Chondrocyte (in vitro differentiated cells): Measurements from ENCODE around the gene MX1. TPM values are rescaled to one million over a fixed set of nuclear protein-coding genes. Genes with fewer than 3 reads are reported as not detected.

Experiments used
- DNase-seq: peaks from one replicate; pipeline ENCODE4 v3.0.0; 2021; ENCODE audit warnings: mixed read lengths, low spot score
- H3K27ac Mint-ChIP-seq: one replicate; pipeline ENCODE4 v1.8.0; 2021; ENCODE audit warnings: mild to moderate bottlenecking, moderate library complexity, mixed read lengths; ENCODE audit not compliant: unreplicated experiment
- H3K27me3 Mint-ChIP-seq: 2 replicates; pipeline ENCODE4 v1.8.0; 2021; ENCODE audit warnings: low read depth, mixed read lengths
- H3K36me3 Mint-ChIP-seq: 2 replicates; pipeline ENCODE4 v1.8.0; 2021; ENCODE audit warnings: low read depth, mixed read lengths
- H3K4me1 Mint-ChIP-seq: 2 replicates; pipeline ENCODE4 v1.8.0; 2021; ENCODE audit warnings: low read depth, mild to moderate bottlenecking, mixed read lengths
- H3K4me3 Mint-ChIP-seq: one replicate; pipeline ENCODE4 v1.8.0; 2021; ENCODE audit warnings: mild to moderate bottlenecking, moderate library complexity, mixed read lengths; ENCODE audit not compliant: unreplicated experiment
- H3K9me3 Mint-ChIP-seq: 2 replicates; pipeline ENCODE4 v1.8.0; 2021; ENCODE audit warnings: low read depth, mixed read lengths
- total RNA-seq: library from RNA; stranded (reverse); gene quantifications from 3 replicates; pipeline ENCODE4 v1.2.1, GENCODE V29; 2021
- TF ChIP-seq, protein P1 (sequence below): fragments of 200-600 bp; sonication (generic); IDR thresholded peaks from 2 replicates; pipeline ENCODE4 v1.5.0; 2021; ENCODE audit warnings: antibody characterized with exemption, mild to moderate bottlenecking, moderate library complexity

The MX1 gene
- total RNA-seq, 1 donor from 2014 or later = 1.2 TPM

DNA sequence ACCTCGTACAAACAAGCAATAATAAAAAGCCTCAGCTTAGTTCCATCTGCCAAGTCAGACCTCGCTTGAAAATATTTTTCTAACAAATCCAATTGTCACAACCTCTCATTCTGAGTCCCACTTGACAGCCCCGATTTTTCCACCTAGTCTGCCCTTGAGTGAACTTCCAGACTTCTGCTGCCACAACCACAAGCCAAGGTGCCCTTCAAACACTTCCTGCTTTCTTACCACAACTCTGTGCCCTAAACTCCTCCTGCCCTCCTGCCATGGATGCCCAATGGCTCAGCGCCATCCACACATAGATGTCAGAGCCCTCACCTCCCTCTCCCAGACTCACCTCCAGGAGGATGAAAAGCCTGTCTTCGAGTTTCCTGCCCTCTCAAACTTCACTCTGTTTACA is 78.0 kb downstream of the MX1 start:
- no peak overlapping the region for H3K27ac Mint-ChIP-seq
- H3K4me1 Mint-ChIP-seq = peaks cover 8% of the 10 kb centered on the region

DNA sequence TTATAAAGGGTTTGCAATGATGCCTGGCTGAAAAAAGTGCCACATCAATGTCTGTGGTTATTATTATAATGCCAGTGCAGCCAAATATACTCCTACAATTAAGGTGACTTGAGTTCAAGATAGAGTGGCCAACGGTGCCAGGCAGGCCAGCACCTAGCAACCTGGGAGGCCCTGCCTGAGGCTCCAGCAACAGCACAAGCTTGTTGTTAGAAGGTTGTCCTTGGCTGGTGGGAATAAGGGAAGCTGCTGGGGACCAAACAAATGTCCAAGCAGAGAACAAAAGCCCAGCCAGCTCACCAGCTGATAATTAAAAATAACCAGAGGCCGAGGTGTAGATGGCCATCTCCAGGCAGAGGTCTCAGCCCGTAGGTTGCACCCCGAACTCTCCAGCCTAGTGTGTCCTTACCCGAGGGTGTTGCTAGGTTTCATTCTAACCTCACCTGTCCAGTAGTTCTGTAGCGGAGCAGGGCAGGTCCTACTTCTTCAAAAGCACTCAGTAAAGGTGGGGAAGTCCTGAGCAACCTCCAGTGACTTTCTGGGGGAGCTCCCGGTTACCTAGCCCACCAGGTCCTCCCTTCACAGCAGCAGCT is 80.1 kb downstream of the MX1 start:
- Mint-ChIP-seq H3K27ac (no peak overlapping the region), H3K36me3 (no peaks in the 10 kb centered on the region), H3K27me3 (peaks cover 51% of the 10 kb centered on the region), H3K9me3 (no peaks in the 10 kb centered on the region), H3K4me3 (no peak overlapping the region), H3K4me1 (peaks cover 8% of the 10 kb centered on the region)
- TF ChIP-seq, protein P1, sequence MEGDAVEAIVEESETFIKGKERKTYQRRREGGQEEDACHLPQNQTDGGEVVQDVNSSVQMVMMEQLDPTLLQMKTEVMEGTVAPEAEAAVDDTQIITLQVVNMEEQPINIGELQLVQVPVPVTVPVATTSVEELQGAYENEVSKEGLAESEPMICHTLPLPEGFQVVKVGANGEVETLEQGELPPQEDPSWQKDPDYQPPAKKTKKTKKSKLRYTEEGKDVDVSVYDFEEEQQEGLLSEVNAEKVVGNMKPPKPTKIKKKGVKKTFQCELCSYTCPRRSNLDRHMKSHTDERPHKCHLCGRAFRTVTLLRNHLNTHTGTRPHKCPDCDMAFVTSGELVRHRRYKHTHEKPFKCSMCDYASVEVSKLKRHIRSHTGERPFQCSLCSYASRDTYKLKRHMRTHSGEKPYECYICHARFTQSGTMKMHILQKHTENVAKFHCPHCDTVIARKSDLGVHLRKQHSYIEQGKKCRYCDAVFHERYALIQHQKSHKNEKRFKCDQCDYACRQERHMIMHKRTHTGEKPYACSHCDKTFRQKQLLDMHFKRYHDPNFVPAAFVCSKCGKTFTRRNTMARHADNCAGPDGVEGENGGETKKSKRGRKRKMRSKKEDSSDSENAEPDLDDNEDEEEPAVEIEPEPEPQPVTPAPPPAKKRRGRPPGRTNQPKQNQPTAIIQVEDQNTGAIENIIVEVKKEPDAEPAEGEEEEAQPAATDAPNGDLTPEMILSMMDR = no peak
- DNase-seq = no peak

More for the DNA sequence above, 78.0 kb downstream of the MX1 start:
- Mint-ChIP-seq H3K36me3 (no peaks in the 10 kb centered on the region), H3K9me3 (no peaks in the 10 kb centered on the region), H3K4me3 (no peak overlapping the region), H3K27me3 (peaks cover 54% of the 10 kb centered on the region)
- no peak for DNase-seq
- TF ChIP-seq, protein P1 = no peak

DNA sequence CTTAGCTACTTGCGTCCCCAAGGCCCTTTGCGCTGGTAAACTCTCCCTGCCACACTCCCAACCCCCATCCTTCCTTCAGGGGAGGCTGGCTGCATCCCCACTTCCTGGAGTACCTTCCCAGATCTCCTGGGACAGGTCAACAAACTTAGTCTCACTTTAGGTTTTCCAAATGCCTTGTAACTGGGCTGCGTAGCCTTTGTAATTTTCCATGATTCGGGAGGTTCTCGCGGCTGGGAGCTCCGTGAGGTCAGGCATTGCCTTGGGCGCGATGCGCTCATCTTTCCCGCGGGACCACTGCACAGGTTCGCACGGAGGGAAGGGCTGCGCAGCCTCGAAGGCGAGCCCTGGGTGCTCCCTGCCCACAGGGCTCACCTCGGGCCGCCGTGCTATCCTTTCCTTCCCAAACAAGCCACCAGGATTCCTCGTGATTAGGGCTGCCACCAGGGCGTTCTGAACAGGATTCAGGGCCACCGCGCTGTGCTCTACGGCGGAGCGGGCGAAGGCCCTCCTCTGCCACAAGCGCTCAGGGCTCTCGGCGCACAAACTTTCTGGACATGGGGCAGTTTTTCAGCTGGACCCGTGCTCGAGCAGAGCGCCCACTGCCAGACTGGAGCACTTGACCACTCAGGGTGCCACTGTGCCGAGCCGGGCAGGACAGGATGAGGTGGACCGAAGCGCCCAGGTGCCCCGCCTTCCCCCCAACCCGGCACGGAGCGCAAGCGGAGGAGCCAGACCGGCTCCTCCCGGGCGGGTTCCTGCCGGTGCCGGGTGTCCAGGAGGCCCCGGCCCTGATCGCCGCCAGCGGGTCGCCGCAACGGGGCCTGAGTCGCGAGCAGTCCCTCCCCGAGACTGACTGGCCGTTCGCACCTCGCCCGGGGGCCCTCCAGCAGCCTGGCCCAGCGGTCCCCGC is 80.8 kb downstream of the MX1 start:
- H3K27ac Mint-ChIP-seq = no peak overlapping the region
- H3K4me1 Mint-ChIP-seq = peaks cover 8% of the 10 kb centered on the region
- H3K9me3 Mint-ChIP-seq = no peaks in the 10 kb centered on the region
- no peaks in the 10 kb centered on the region for H3K36me3 Mint-ChIP-seq
- peaks cover 54% of the 10 kb centered on the region for H3K27me3 Mint-ChIP-seq
- TF ChIP-seq, protein P1 = no peak
- H3K4me3 Mint-ChIP-seq = peak overlapping the region; percentile 62
- DNase-seq = no peak

DNA sequence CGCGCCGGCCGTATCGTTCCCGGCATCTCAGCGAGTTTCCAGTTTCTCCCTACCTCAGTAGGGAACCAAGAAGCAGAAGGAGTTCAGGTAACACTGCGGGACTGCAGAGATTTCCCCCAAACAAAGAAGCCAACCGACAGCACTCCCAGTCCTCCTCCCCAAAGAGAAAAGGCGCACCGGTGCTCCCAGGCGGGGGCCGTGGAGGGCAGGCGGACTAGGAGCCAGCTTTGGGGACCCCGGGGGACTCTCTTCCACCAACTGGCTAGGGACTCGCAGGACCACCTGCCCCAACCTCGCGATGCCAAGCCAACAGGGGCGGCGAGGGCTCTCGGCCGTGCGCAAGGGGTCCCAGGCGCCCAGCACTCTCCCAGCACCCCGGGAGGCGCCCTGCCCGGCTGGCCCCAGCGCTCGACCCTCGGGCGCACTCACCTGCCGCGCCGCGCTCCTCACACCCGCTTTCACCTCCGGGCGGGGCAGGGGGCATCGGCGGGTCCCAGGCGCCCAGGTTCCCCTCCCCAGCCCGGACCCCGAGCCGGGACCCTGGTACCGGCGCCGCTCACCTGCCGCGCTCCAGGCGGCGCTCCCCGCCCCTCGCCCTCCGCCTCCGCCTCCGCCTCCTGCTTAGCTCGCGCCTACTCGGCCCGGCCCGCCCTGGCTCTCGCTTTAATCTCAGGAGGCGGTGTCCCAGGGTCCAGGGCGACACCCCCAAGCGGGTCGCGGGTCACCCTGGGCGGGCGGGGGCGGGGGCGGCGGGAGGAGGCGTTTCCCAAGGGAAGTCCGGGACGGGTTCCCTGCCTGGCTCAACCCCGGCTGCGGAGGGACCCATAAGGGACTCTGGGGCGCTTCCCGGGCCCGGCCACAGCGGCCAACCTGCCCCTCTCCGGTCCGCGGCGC is 81.7 kb downstream of the MX1 start, which contains the start of gene TMPRSS2:
Gene TMPRSS2, minus strand, starts transcription at position 638 of the 894 bp plus-strand sequence. CDS start 10,025 bp downstream, outside the sequence.
- Mint-ChIP-seq H3K27me3 (peaks cover 51% of the 10 kb centered on the region), H3K4me1 (peaks cover 8% of the 10 kb centered on the region)
- no peak for DNase-seq

More for the DNA sequence above, 81.7 kb downstream of the MX1 start, which contains the start of gene TMPRSS2:
- H3K4me3 Mint-ChIP-seq = peak within 1 kb of the TSS; percentile 62
- H3K27ac Mint-ChIP-seq = no peak within 1 kb of the TSS
- TF ChIP-seq, protein P1 = no peak
- no peaks in the 10 kb centered on the region for H3K9me3 Mint-ChIP-seq
- no peaks in the 10 kb centered on the region for H3K36me3 Mint-ChIP-seq
